Calu3 (cell line): ENCODE data around the gene UBE2J2. TPM values are rescaled to one million over a fixed set of nuclear protein-coding genes. Genes with fewer than 3 reads are reported as not detected.

Experiments
- BruUV-seq: library from RNA; stranded (reverse); fragments of 400-500 nt; replicated peaks from 2 replicates; lab custom pipeline; 2021; lab: Mats Ljungman, UMichigan
- CTCF ChIA-PET: fragments of 300-600 bp; sonication (Branson Sonifier 250); formaldehyde crosslinking; loops from one replicate; lab custom pipeline; 2022; ENCODE audit warnings: antibody characterized with exemption; lab: Charles Lee
- DNase-seq: peaks from one replicate; pipeline ENCODE4 v3.0.0; 2022
- H3K27ac Mint-ChIP-seq: one replicate; pipeline ENCODE4 v1.8.0; 2022; ENCODE audit warnings: mixed read lengths; ENCODE audit not compliant: unreplicated experiment
- H3K27me3 Mint-ChIP-seq: one replicate; pipeline ENCODE4 v1.8.0; 2022; ENCODE audit warnings: mixed read lengths; ENCODE audit not compliant: unreplicated experiment
- H3K36me3 Mint-ChIP-seq: one replicate; pipeline ENCODE4 v1.8.0; 2022; ENCODE audit warnings: mild to moderate bottlenecking, moderate library complexity, mixed read lengths; ENCODE audit not compliant: insufficient read depth, unreplicated experiment
- H3K4me1 Mint-ChIP-seq: one replicate; pipeline ENCODE4 v1.8.0; 2022; ENCODE audit warnings: mild to moderate bottlenecking, low read depth, mixed read lengths; ENCODE audit not compliant: unreplicated experiment
- H3K4me3 Mint-ChIP-seq: one replicate; pipeline ENCODE4 v1.8.0; 2022; ENCODE audit warnings: mild to moderate bottlenecking, low read depth, moderate library complexity, mixed read lengths; ENCODE audit not compliant: unreplicated experiment
- H3K9me3 Mint-ChIP-seq: one replicate; pipeline ENCODE4 v1.8.0; 2022; ENCODE audit warnings: low read depth, mixed read lengths; ENCODE audit not compliant: unreplicated experiment
- CTCF ChIP-seq: fragments of 200-600 bp; IDR thresholded peaks from one replicate; pipeline ENCODE4 v1.8.0; 2022; ENCODE audit warnings: antibody characterized with exemption; ENCODE audit not compliant: unreplicated experiment
- intact Hi-C: fragments of 100-400 bp; cut with micrococcal nuclease; formaldehyde crosslinking; loops from one replicate; pipeline ENCODE4 v1.10.0; 2022; ENCODE audit not compliant: unreplicated experiment
- total RNA-seq: library from RNA; stranded (reverse); gene quantifications from 2 replicates; pipeline ENCODE4 v1.2.3, GENCODE V29; 2022

Gene UBE2J2
- total RNA-seq, 1 experiment from 2014 or later = 45.6 TPM

DNA sequence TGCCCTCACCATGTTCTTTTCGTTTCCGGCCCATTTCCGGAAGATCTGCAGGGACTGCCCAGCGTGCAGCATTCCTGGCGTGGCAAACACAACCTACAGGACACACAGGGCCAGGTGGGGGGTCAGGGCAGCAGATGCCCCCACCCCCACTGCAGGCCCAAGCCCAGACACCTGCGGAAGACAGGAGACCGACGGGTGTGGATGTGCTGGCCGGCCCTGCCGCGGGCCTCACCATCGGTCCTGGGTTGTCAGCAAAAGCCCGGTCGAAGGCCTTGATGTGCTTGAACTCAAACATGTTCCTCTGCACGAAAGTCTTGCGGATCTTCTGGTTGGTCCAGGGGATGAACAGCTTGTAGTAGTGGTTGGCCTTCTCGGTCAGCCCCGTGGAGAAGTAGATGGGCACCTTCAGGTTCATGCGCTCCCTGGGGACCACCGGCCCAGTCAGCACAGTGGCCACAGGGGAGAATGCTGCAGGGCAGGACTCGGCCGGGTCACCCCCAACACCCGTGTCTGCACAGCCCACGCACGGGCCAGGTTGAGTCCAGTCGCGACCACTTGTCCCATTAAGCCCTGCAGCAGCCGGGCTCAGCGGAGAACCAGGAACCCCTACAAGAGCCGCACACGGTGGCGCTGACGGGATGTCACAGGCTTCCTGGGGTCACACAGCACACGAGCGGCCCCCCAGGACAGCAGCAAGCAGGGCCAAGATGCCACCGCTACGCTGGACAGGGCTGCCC is 40.0 kb upstream of the UBE2J2 start:
- CTCF ChIA-PET = no interaction called here
- no peak overlapping the region for H3K27ac Mint-ChIP-seq
- H3K27me3 Mint-ChIP-seq = no peaks in the 10 kb centered on the region
- intact Hi-C loops = no loop called here
- H3K9me3 Mint-ChIP-seq = no peaks in the 10 kb centered on the region
- no peak for TF ChIP-seq CTCF
- no peak overlapping the region for H3K4me3 Mint-ChIP-seq
- peaks cover 82% of the 10 kb centered on the region for H3K36me3 Mint-ChIP-seq
- no TSS peak for BruUV-seq
- H3K4me1 Mint-ChIP-seq = no peaks in the 10 kb centered on the region
- DNase-seq = no peak

DNA sequence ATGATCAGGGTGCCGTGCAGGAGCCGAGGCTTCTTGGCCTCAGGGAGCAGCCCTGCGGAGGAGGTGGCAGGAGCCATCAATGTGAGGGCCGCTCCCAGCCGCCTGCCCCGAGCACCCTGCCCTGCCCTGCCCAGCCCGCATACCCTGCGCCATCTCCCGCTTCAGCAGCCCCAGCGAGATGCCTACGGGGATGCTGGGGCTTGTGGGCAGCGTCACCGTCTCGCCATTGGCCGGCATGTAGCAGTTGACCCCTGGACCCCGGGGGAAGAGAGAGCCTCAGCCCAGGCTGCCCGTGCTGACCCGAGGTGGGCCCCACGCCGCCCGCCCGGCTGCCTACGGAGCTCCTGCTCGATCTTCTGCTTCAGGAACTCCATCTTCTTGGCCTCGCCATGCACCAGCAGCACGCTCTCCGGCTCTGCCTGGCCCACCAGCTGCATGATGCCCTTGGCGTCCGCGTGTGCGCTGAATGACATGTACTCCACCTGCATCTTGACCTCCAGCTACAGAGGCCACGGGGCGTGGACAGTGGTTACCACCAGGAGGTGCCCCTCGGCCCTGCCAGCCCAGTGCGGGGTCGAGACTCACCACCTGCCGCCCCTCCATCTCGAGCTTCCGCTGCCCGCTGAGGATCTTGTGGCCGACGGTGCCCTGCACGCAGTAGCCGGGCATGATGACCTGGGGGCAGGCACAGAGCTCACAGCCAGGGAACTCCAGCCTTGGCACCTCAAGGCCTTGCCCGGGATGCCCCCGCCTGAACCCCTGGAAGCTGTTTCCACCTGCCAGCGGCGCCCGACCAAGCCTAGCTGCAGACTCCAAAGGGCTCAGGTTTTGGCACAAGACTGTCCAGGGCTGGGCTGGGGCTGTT is 39.0 kb upstream of the UBE2J2 start:
- no peak for TF ChIP-seq CTCF

DNA sequence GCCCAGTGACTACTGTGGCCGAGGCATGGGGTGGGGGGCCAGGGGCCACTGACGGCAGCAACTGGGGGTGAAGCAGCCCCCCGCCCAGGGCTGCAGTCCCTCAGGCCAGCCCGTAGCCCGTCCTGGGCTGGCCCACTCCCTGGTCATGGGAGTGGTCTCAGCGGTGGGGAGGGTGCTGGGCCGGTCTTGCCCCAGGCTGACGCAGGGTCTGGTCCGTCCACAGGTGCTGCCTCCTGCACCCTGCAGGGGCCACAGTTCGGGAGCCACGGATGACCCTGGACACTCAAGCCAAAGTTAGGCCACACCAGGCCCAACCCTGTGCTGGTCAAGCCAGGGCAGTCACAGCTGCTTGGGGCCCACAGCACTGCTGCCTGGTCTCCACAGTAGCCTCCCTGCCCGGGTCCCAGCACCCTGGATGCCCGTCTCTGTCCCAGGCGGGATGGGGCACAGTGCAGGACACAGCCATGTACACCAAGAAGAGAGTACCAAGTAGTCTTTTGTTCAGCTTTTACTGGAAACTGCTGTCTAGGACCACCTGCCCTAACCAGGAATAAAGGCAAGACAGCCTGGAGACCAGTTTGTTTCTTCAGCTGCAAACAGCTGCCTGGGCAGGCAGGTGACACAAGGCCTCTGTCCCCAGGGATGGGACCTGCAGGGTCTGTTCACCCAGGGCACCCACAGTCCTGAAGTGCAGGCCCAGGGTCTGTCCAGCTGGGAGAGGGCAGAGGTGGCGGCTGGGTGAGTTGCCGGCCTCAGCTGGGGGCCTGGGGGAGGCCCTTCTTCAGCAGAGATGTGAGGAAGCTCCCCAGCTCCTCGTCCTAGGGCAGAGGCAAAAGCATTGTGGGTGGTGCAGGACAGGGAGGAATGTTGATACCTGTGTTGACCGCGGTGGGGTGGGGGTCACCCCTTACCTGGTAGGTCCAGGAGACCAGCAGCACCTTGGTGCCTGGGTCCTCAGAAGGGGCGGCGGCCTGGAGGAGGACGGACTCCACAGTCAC is 37.8 kb upstream of the UBE2J2 start:
- H3K27ac Mint-ChIP-seq = no peak overlapping the region
- TSS peak; percentile 14 for BruUV-seq
- CTCF ChIA-PET = no interaction called here
- no peaks in the 10 kb centered on the region for H3K4me1 Mint-ChIP-seq
- no peaks in the 10 kb centered on the region for H3K27me3 Mint-ChIP-seq
- H3K9me3 Mint-ChIP-seq = no peaks in the 10 kb centered on the region
- no peak for TF ChIP-seq CTCF
- no peak overlapping the region for H3K4me3 Mint-ChIP-seq
- intact Hi-C loops = no loop called here
- no peak for DNase-seq
- peaks cover 84% of the 10 kb centered on the region for H3K36me3 Mint-ChIP-seq

More for the DNA sequence above, 39.0 kb upstream of the UBE2J2 start:
- CTCF ChIA-PET = no interaction called here
- H3K4me1 Mint-ChIP-seq = no peaks in the 10 kb centered on the region
- H3K36me3 Mint-ChIP-seq = peaks cover 83% of the 10 kb centered on the region
- H3K4me3 Mint-ChIP-seq = no peak overlapping the region
- DNase-seq = no peak
- H3K27me3 Mint-ChIP-seq = no peaks in the 10 kb centered on the region
- intact Hi-C loops = no loop called here
- no peaks in the 10 kb centered on the region for H3K9me3 Mint-ChIP-seq
- TSS peak; percentile 30 for BruUV-seq
- H3K27ac Mint-ChIP-seq = no peak overlapping the region

DNA sequence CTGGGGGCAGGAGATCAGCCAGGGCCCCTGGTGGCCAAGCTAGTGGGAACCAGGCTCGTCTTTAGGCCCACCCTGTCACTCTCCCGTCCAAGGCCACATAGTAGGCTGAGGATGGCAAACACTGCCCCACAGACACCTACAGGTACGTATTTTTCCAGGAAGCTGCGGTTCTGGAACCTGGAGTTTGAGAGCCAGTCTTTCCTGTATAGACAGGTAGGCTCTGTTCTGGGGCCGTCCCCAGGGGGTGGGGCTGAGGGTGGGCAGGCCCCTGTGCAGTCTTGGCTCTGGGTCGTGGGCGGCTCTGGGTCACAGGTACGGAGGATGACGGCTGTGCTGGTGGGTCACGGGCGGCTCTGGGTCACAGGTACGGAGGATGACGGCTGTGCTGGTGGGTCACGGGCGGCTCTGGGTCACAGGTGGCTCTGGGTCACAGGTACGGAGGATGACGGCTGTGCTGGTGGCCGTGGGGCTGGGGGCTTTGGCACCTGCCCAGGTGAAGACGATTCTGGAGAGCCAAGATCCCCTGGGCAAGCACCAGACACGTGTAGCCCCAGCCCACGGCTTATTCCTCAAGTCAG is 36.9 kb upstream of the UBE2J2 start:
- no TSS peak for BruUV-seq
- no peaks in the 10 kb centered on the region for H3K4me1 Mint-ChIP-seq
- H3K27me3 Mint-ChIP-seq = no peaks in the 10 kb centered on the region
- DNase-seq = no peak
- no peaks in the 10 kb centered on the region for H3K9me3 Mint-ChIP-seq
- H3K27ac Mint-ChIP-seq = no peak overlapping the region
- no peak for TF ChIP-seq CTCF
- CTCF ChIA-PET = no interaction called here
- intact Hi-C loops = no loop called here
- H3K36me3 Mint-ChIP-seq = peaks cover 80% of the 10 kb centered on the region
- no peak overlapping the region for H3K4me3 Mint-ChIP-seq
